Measurements from ENCODE around the gene TTC29.

The TTC29 gene, protein sequence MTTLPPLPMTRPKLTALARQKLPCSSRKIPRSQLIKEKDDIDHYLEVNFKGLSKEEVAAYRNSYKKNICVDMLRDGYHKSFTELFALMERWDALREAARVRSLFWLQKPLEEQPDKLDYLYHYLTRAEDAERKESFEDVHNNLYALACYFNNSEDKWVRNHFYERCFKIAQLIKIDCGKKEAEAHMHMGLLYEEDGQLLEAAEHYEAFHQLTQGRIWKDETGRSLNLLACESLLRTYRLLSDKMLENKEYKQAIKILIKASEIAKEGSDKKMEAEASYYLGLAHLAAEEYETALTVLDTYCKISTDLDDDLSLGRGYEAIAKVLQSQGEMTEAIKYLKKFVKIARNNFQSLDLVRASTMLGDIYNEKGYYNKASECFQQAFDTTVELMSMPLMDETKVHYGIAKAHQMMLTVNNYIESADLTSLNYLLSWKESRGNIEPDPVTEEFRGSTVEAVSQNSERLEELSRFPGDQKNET

DNA sequence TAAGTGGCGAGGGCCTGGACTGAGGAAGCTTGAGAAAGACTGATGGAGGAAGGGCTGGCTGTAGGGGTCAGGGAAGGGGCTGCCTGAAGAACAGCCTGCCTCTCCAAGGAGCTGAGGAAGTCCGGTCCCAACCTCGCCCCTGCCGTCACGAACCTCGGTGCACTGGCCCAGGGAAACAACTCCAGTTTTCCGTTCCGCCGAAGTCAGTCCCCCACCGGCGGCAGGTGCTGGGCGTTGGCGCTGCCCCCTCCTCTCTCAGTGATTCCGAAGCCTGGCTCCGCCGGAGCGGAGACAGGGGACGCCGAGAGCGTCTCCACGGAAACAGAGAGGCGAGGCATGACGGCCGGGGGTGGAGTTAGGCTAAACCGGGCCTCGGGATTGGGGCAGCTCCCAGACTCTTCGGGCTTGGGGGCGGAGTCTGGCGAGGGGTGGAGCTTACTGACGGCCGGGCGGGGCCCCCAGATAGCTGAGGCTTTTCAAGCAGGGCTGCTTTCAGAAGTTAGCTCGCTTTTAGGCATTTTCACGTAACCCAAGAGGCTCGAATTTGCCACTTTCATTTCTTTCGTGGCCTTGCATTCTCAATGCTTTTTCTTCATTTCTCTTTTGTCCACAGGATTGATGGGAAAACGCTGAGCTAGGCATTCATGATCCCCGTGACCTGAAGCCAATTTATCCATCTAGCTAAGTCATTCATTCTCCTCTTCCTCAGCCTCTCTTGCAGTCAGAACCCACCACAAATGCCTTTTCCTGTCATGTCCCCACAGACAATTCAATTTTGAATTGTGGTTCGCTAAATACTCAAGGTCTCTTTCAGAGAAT lies at the start of gene TTC29:
TTC29 (minus strand) TSS at position 309 of the 819 bp plus-strand sequence. CDS start 5,969 bp downstream, outside the sequence.
- DNase-seq (ENCODE audit: low read depth): peak; percentile 81

DNA sequence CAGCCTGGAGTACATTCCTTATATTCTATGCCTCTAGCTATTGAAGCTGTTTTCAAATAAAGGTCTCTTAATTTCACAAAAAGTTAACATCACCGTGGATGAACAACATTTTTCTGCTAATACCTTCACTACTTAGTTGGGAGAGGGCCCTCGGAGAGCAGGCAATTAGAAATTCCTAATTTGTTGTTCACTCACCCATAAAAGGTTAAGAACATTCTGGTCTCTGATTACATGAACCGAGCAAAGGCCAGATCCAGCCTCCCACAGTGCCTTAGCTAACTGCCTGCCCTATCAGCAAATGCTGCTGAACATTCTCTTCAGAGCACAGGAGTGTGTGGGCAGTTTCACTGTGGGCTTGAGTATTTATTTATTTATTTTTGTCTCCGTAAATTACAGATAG lies 36.0 kb upstream of the TTC29 start:
- no peak for DNase-seq (ENCODE audit: low read depth)

DNA sequence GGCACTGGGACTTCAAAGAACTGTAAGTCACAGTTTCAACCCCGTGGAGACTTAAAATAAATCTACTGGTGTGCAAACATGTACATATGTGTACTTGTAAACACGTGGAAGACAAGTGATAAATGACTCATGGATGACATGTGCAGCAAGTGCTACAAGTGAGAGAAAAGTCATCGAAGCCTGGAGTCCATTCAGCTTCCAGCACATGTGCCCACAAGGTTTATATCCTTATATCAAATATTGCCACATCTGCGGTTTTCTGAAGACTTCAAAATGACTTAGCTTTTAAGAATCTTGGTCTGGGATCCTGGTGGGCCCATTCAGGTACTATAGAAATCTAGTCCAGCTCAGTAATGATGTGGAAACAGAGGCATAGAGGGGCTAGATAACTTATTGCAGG lies 33.0 kb upstream of the TTC29 start:
- DNase-seq (ENCODE audit: low read depth): no peak

DNA sequence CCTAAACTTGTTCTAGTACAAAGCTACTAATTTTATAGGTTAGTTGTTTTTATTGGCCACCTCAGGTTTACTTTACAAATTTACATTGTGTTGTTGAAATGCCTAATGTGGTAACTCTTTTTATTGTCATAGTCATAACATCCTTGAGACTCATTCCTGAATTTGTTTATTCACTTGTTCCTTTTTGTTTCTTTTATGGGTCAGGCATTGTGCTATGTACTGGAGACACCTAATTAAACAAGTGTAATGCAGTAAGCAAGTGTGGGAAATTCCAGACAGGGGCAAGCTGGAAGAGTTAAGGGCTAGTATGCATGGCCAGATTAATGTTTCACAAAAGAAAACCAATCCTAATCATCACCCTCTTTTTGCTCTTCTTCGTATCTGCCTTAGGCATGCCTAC lies 30.5 kb upstream of the TTC29 start:
- DNase-seq (ENCODE audit: low read depth): no peak

DNA sequence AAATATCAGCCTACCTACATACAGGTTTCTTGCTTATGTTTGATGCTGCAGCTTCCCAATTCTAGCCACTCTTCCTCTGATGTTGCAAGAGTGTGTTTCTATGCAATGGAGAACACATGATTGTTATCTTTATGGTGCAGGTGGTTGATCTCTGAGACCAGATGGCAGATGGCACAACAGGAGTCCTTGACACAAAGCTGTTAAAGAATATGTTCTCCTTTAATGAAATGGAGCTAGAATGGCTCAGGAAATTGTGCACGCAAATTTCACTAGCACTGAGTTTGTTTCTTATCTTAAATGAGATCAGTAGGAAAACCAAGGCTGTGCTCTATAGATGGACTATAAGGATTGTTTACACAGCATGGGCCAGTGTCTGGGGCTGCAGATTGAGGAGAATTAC lies 29.9 kb upstream of the TTC29 start:
- no peak for DNase-seq (ENCODE audit: low read depth)

DNA sequence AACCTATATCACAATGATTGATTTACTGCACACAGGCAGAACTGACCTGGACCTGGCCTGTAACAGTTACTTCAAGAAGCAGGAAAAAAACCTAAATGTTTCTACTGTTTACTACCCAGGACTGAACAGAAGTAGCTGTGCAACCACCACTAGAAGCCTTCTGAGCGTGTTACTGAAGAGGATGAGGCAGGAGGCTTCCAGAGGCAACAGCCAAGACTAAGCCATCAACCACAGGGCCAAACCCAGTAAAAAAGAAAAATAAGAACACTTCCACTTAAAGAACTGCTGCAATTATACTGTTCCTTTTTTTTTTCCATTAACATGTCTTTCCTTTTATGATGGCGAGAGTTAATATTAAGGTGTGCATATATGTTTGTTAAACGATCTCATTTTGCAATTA lies 29.4 kb upstream of the TTC29 start:
- no peak for DNase-seq (ENCODE audit: low read depth)

DNA sequence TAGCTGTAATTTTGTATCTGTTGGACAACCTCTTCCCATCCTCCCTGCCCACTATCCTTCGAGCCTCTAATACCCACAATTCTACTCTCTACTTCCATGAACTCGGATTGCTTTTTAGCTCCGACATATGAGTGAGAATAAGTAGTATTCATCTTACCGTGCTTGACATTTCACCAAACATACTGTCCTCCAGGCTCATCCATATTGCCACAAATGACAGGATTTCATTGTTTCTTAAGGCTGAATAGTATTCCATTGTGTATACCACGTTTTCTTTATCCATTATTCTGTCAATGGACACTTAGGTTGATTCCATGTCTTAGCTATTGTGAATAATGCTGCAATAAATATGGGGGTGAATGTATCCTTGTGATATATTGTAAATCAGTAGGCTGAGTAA lies 26.4 kb upstream of the TTC29 start:
- no peak for DNase-seq (ENCODE audit: low read depth)

DNA sequence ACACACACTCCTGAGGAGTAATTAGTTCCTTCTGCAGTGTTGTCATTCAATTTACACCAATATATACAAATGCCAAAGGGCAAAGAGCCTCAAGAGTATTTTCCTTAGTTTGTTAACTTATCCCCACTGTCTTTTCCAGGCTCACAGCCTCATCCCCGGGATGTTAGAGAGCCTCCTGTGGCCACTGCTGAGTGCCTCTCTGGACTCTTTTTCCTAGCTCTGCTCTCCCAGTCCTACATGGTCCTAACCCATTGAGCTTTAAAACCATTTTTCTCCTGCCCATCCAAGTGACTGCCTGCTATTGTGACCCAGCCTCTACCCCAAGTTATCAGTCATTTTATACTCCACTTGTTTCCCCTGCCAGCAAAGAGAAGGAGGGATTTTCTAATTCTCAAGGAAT lies 23.5 kb upstream of the TTC29 start:
- no peak for DNase-seq (ENCODE audit: low read depth)

DNA sequence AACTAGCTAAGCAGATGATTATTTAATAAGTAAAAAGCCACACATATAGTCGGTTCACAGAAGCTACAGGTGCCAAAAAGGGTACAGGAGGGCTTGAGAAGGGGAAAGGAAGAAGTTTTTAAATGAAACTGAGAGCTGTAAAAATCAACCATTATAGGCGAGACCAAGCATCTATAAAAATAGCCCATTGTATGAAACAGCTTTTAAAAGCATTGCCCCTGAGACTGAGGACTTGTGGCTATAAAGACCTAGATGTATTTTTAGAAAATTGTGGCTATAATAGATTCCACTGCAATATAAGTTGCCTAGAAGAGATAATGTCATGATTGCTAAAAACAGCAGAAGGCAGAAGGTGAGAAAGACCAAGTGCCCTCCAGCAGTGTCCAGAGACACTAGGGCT lies 15.0 kb upstream of the TTC29 start:
- DNase-seq (ENCODE audit: low read depth): no peak

DNA sequence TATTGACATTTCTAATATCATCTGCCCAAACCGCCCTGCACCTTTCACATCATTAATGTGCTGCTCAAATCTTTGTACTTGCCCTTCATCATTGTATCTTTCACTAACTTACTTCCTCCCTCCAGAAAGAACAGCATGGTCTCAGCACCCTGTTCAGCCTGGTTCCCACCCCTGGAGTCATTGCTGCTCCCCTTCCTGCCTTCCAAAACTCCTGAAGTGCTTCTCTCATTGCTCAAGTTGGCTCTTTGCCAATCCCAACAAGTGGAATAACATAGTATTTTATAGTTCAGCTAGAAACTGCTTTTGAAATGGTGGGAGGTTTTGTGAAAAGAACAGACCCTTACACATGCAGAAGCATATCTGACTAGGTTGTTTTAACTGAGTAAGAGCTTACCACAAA lies 14.0 kb upstream of the TTC29 start:
- no peak for DNase-seq (ENCODE audit: low read depth)

DNA sequence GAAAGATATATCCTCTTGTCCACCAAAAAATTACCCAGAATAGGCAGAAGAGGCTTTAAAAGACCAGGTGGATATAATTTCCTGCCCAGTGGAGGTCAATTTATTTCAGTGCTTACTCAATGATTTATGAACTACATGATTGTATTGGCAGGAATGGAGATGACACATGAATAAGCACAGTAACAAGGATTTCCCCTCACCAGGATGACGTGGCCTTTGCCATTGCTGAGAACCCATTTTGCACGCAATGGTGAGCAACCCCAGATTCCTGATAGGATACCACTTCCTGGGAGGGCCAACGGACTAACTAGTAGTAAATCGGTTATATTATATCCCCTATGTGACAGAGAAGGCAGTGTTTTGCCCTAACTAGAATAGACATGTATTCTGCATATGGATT lies 11.6 kb upstream of the TTC29 start:
- DNase-seq (ENCODE audit: low read depth): peak; percentile 23

DNA sequence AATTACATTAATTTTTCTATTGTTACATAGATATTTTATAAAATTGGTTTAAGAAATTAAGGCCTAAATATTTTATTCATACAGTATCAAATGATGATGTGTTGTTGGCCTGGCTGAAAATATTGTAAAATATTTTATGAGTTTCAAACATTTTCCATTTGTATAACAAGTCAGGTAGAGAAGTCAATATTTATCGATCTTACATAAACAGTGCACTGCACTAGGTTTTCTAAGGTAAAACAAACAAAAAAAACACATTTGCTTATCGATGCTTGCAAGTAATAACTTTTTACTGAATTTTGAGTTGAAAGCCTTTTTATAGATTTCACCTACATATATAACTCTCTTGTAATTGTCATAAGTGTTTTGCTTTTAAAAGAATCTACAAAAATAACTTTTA lies 7.2 kb upstream of the TTC29 start:
- no peak for DNase-seq (ENCODE audit: low read depth)

DNA sequence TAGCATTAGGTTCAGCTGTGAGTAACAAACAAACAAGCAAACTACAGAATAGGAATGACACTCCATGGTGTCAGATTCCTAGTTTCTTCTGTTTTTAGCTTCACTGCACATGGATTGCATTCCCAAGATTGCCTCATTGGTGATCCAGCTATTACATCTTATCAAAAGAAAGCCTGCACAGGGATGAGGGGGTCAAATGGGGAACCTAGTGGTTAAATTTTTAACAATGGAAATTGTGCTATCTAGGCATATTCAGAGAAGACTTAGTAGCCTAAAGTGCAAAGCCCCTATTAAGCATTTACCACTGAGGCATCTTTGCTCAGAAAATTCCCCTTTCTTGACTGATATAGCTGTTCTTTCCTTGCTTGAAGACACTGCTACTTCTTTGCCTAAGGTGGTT lies 3.9 kb upstream of the TTC29 start:
- DNase-seq (ENCODE audit: low read depth): no peak

DNA sequence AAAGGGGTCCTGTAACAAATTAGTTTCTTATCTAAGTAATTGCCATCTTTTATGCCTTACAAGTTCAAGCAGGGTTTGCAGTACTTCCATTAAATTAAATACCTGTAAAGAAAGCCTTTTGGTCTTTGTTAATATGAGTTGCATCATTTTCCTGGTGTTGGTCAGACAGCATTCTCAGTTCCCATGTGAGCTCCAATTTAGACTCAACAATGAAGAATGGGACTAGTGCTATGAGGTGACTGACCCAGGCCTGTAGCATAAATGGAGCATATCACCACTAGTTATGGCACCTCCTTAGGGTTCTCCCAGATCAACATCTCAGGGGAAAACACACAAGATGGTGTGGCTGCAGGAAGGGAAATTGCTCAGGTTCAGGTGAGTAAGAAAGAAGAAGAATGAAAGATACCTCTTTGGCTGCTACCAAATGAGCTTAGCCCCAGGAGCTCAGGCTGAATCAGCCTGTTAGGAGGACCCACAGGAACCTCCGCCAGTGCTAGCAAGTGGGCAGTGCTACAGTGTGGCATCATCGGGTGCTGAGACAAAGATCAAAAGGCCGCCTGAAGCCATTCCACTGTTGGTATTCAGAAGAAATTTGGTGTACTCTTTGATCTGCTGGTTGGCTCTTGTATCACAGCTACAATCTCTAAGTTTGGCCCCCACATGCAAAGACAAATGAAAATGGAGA lies 1.8 kb downstream of the TTC29 start:
- no peak for DNase-seq (ENCODE audit: low read depth)

DNA sequence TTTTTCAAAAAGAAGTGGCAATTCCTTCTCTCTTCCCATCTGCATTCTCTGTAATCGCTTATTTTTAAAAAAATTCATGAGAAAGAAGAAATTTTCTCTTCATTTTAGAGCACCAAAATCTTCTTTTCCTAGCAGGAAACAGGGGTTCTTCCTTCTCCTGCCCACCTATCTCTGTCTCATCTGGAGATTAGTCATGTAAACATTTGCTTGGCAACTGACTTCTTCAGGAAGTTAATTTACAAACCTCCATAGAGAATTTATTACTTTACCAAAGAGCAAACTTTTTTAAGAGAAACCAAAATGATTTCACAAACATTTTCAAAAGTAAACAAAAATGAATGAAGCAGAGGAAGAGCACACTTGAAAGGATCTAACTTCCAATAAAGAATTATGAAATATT lies 13.5 kb downstream of the TTC29 start:
- peak; percentile 2 for DNase-seq (ENCODE audit: low read depth)

DNA sequence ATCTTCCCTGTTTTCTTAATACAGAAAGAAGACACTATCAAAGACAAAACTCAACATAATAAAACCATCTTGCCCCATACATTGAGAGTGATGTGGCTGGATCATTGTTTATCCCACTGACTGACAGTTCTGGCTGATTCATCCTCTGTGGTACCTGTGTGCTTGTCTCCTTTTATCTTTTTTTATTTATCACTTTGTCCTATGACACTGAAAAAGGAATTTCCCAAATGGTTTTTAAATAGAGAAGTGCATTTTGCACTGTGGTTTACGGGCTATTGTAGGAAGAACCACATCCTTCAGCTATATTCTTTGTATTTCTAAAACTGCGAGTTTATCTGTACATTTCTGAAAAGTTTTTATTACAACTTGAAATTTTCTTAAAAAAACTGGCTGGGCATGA lies 15.0 kb downstream of the TTC29 start:
- DNase-seq (ENCODE audit: low read depth): no peak

DNA sequence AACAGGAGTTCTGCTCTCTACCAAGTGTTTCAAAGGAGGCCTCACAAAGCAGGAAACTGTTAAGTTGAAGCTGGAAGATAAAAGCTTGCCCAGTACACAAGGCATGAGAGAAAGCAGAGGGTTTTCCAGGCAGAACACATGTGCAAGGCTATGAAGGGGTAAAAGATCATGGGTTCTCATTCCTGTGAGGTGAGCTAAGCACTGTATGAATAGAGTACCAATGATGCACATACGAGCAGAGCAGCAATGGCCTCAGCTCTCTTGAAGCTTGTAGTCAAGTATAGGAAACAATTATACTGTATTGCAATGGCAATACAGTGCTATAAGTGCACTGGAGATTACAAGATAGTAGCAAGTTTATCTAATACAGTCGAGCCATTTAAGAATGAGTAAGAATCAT lies 18.0 kb downstream of the TTC29 start:
- no peak for DNase-seq (ENCODE audit: low read depth)

DNA sequence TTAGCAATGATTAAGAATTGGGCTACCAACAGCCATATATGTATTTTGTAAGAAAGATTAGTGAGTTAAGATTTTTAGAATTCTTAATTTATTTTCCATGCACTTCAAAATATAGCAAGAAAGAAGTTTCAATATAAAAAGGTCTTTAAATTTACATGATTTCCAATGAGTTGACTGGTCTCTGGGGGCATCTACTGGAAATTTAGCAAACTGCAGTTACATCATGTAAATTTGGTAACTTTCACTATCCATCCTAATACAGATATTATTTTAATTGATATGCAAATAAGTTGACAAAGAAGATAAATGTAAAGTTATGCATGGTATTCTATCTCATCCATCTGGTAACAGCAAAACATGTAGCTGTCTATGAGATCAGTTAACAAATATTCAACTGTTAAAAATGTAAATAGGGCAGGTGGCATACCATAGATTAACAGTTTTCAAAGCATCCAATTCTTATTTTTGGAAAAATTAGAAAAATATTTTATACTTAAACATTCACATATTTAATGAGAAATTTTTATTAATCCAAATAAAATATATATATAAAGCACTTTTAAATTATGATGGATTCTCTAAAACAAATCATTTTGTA lies 29.1 kb downstream of the TTC29 start:
- DNase-seq (ENCODE audit: low read depth): peak; percentile 16

DNA sequence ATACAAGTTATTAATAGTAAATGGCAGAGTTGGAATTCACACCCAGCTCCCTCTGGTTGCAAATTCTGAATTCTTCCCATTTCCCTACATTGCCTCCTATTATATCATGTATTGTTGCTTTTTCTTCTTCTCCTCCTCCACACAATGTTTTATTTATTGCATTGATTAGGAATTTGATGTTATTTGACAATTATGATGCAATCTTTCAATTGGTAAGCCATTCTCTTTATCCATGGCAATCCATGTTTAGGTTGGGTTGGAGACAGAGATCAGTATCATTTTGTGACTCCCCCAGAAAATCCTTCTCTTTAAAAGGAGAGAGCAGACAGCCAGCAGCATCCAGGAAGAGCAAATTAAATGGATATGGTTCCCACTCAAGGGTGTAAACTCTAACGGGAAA lies 30.5 kb downstream of the TTC29 start:
- DNase-seq (ENCODE audit: low read depth): no peak

DNA sequence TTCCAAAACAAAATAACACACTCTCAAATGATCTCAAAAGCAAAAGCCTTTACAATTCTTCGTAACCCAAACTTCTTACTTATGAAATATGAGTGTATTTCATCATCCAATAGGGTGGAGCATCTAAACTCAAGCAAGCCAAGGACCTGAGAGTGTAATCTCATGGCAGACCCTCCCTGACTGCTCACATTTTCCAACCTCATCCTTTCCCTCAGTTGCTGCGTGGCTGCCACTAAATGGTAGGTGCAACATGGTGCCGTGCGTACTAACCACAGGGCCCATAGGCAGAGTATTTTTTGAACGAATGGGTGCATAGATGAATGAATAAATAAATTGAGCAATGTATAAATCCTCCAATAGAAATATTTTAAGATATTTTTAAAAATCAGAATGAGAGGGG lies 45.4 kb downstream of the TTC29 start:
- no peak for DNase-seq (ENCODE audit: low read depth)

DNA sequence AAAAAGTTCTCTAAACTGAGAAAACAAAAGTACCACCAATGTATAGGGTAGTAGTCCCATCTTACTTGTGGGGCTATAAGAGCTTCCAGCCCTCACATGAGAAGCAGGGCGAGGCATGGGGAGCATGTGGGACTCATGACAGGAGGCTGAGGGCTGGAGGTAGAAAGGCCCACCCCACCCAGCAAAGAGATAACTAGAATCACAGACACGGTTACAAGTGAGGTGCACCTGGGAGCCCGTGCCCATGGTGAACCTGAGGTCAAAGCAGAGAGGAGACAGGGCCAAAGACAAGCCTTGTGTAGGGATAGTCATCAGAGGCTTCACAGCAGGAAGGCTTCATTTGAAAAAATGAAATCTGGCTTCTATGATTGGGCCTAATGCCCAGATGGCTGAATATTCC lies 55.4 kb downstream of the TTC29 start:
- DNase-seq (ENCODE audit: low read depth): no peak

DNA sequence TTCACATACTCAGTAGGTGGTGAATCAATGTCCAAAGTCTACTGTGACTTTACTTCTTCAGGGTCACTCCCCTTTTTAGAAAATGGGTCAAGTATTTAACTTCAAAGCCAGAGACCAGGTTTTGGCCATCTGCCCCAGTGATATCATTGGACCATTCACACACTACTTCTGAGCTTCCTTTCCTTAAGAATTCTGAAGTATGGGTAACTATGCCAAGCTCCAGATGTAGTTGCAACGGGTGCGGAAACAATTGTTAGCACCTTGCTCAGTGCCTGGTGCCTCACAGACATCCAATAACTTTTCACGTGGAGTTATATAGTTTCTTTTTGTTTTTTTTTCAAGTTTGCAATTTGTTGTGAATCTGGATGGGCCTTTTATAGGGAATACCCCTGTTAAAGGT lies 62.6 kb downstream of the TTC29 start:
- DNase-seq (ENCODE audit: low read depth): no peak
